ENCODE data around the gene FAM234B. TPM values are rescaled to one million over a fixed set of nuclear protein-coding genes. Genes with fewer than 3 reads are reported as not detected.
"Not testable (repeated sequence)": the region's sequence is repeated elsewhere in the genome, so short reads cannot be mapped to it uniquely, and the experiment has no call there.

The FAM234B gene
- total RNA-seq, 1 experiment from 2014 or later: 7.5 TPM

DNA sequence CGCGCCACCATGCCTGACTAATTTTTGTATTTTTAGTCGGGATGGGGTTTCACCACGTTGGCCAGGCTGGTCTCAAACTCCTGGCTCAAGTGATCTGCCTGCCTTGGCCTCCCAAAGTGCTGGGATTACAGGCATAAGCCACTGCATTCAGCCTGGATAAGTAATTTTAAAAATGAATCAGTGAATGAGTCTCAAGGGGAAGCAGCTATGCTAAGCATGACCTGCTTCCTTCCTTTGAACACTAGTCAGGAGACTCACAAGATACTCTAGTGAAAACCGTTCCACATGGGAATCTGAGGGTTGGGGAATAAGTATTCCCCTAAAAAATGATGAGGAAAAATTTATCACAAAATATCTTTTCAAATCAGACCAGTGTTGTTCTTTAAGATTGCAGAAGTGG, 10.7 kb upstream of the FAM234B start:
- H3K4me2 ChIP-seq: no peak overlapping the region
- ChIA-PET POLR2A (ENCODE audit: unreplicated experiment) (no interaction called here), CTCF (no interaction called here)
- no peaks in the 10 kb centered on the region for H4K20me1 ChIP-seq (ENCODE audit: insufficient read depth)
- H3K9me3 ChIP-seq (ENCODE audit: insufficient read depth, low read depth): no peaks in the 10 kb centered on the region
- no peak overlapping the region for H3K4me3 ChIP-seq
- H2AFZ ChIP-seq: no peak overlapping the region
- 0 out of 2 replicates have a peak, but pooled peaks cover 7% of the 10 kb centered on the region for H3K4me1 ChIP-seq (replicated peaks; ENCODE audit: insufficient read depth)
- no peaks in the 10 kb centered on the region for H3K27me3 ChIP-seq (ENCODE audit: insufficient read depth, low read depth)
- no peaks in the 10 kb centered on the region for H3K9me2 ChIP-seq (ENCODE audit: insufficient read depth)
- TF ChIP-seq, protein P1, sequence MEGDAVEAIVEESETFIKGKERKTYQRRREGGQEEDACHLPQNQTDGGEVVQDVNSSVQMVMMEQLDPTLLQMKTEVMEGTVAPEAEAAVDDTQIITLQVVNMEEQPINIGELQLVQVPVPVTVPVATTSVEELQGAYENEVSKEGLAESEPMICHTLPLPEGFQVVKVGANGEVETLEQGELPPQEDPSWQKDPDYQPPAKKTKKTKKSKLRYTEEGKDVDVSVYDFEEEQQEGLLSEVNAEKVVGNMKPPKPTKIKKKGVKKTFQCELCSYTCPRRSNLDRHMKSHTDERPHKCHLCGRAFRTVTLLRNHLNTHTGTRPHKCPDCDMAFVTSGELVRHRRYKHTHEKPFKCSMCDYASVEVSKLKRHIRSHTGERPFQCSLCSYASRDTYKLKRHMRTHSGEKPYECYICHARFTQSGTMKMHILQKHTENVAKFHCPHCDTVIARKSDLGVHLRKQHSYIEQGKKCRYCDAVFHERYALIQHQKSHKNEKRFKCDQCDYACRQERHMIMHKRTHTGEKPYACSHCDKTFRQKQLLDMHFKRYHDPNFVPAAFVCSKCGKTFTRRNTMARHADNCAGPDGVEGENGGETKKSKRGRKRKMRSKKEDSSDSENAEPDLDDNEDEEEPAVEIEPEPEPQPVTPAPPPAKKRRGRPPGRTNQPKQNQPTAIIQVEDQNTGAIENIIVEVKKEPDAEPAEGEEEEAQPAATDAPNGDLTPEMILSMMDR (conservative IDR thresholded peaks at IDR 0.05): no peak
- TF ChIP-seq EZH2 (IDR thresholded peaks at IDR 0.05; ENCODE audit: low read depth): no peak
- no peaks in the 10 kb centered on the region for H3K36me3 ChIP-seq (ENCODE audit: low read depth)
- intact Hi-C loops (cut with micrococcal nuclease; ENCODE audit: unreplicated experiment): no loop called here
- H3K27ac ChIP-seq: no peak overlapping the region
- H3F3A ChIP-seq (ENCODE audit: insufficient read depth, low read depth): peaks cover 5% of the 10 kb centered on the region; the same call in 1 of the 2 replicates
- no peaks in the 10 kb centered on the region for H3K79me2 ChIP-seq (ENCODE audit: low read depth)
- no peak for DNase-seq
- no TSS peak for BruUV-seq (replicated peaks)

DNA sequence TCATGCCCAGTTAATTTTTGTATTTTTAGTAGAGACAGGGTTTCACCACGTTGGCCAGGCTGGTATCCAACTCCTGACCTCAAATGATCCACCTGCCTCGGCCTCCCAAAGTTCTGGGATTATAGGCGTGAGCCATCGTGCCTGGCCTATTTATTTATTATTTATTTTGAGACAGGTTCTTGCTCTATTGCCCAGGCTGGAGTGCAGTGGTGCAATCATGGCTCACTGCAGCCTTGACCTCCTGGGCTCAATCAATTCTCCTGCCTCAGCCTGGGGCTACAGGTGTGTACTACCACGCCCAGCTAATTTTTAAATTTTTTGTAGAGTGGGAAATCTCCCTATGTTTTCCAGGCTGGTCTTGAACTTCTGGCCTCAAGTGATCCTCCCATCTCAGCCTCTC, 8.8 kb upstream of the FAM234B start:
- H3K79me2 ChIP-seq (ENCODE audit: low read depth); intact Hi-C loops (cut with micrococcal nuclease; ENCODE audit: unreplicated experiment); H3K4me3 ChIP-seq; H3K27me3 ChIP-seq (ENCODE audit: insufficient read depth, low read depth); H3K36me3 ChIP-seq (ENCODE audit: low read depth); H3K9me3 ChIP-seq (ENCODE audit: insufficient read depth, low read depth); H3K4me2 ChIP-seq; DNase-seq; H3F3A ChIP-seq (ENCODE audit: insufficient read depth, low read depth); BruUV-seq (replicated peaks); H3K27ac ChIP-seq; H2AFZ ChIP-seq; H3K4me1 ChIP-seq (replicated peaks; ENCODE audit: insufficient read depth); H4K20me1 ChIP-seq (ENCODE audit: insufficient read depth); H3K9me2 ChIP-seq (ENCODE audit: insufficient read depth): not testable (repeated sequence)
- POLR2A ChIA-PET (ENCODE audit: unreplicated experiment): interaction anchor here (0.6 kb wide), 1 partner anchor 106 kb away, joined by 3 read pairs; no protein-coding TSS in a partner anchor
- CTCF ChIA-PET: interaction anchor here (0.6 to 1.4 kb wide), 2 partner anchors 11 to 242 kb away, joined by 4 to 7 read pairs; no protein-coding TSS in a partner anchor

DNA sequence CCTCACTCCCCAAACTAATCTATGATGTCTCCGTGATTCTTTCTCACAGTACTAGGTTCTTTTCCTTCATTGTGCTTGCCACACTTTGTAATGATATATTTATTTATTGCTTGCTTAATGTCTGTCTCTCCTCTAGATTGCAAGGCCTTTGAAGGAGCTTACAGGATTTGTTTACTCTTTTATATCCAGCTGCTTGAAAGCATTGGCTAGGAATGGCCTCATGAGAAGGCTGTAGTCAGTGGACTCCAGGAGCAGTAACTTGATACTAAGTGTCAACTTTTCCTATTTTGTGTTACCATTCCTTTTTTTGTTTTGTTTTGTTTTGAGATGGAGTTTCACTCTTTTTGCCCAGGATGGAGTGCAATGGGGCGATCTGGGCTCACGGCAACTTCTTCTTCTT, 7.3 kb upstream of the FAM234B start:
- H4K20me1 ChIP-seq (ENCODE audit: insufficient read depth): no peaks in the 10 kb centered on the region
- ChIA-PET CTCF (no interaction called here), POLR2A (ENCODE audit: unreplicated experiment) (no interaction called here)
- no TSS peak for BruUV-seq (replicated peaks)
- H3K79me2 ChIP-seq (ENCODE audit: low read depth): no peaks in the 10 kb centered on the region
- no peak overlapping the region for H3K4me3 ChIP-seq
- TF ChIP-seq, protein P1 (conservative IDR thresholded peaks at IDR 0.05): no peak
- TF ChIP-seq EZH2 (IDR thresholded peaks at IDR 0.05; ENCODE audit: low read depth): no peak
- intact Hi-C loops (cut with micrococcal nuclease; ENCODE audit: unreplicated experiment): no loop called here
- H3K27me3 ChIP-seq (ENCODE audit: insufficient read depth, low read depth): no peaks in the 10 kb centered on the region
- H3F3A ChIP-seq (ENCODE audit: insufficient read depth, low read depth): peaks cover 5% of the 10 kb centered on the region; the same call in 1 of the 2 replicates
- H3K9me3 ChIP-seq (ENCODE audit: insufficient read depth, low read depth): no peaks in the 10 kb centered on the region
- no peak overlapping the region for H3K4me2 ChIP-seq
- no peak for DNase-seq
- no peak overlapping the region for H3K27ac ChIP-seq
- H3K36me3 ChIP-seq (ENCODE audit: low read depth): no peaks in the 10 kb centered on the region
- H3K4me1 ChIP-seq (replicated peaks; ENCODE audit: insufficient read depth): 0 out of 2 replicates have a peak, but pooled peaks cover 7% of the 10 kb centered on the region
- H2AFZ ChIP-seq: no peak overlapping the region
- H3K9me2 ChIP-seq (ENCODE audit: insufficient read depth): no peaks in the 10 kb centered on the region
